K562 (cell line): Measurements from ENCODE around the gene HLA-DOA. TPM values are rescaled to one million over a fixed set of nuclear protein-coding genes. Genes with fewer than 3 reads are reported as not detected.

Source experiments
- ATF3 ChIP-seq, 2 experiments: fragments of 450-650 bp in 1 of 2; sonication (generic) in 1 of 2; formaldehyde crosslinking in 1 of 2; IDR thresholded peaks in 1 of 2; conservative IDR thresholded peaks in 1 of 2; 2 replicates each; pipeline versions ENCODE4 v1.6.1 to v1.8.1; 2016 to 2023; ENCODE audit warnings: mild to moderate bottlenecking in 2 of 2, moderate library complexity in 2 of 2, inconsistent platforms in 1 of 2, missing genetic modification reagents in 1 of 2
- CCAR2 ChIP-seq: fragments of 200-400 bp; formaldehyde crosslinking; IDR thresholded peaks from 2 replicates; pipeline ENCODE4 v1.6.1; 2017; ENCODE audit warnings: mild to moderate bottlenecking, low read depth, low read length
- CUX1 ChIP-seq: fragments of 200-800 bp; sonication (Bioruptor generic); IDR thresholded peaks from 2 replicates; pipeline ENCODE4 v1.6.1; 2016; ENCODE audit warnings: missing genetic modification characterization, missing compliant biosample characterization
- HBP1 ChIP-seq: fragments of 450-650 bp; formaldehyde crosslinking; IDR thresholded peaks from 2 replicates; pipeline ENCODE4 v1.4.0; 2022; ENCODE audit warnings: missing genetic modification characterization
- ILF3 ChIP-seq: fragments of 450-650 bp; IDR thresholded peaks from 2 replicates; pipeline ENCODE4 v1.6.1; 2018; ENCODE audit warnings: antibody characterized with exemption, mild to moderate bottlenecking, moderate library complexity, borderline replicate concordance
- L3MBTL2 ChIP-seq: fragments of 450-650 bp; IDR thresholded peaks from 2 replicates; pipeline ENCODE4 v1.6.1; 2016; ENCODE audit warnings: mild to moderate bottlenecking, moderate library complexity
- MTA1 ChIP-seq: fragments of 450-650 bp; IDR thresholded peaks from 2 replicates; pipeline ENCODE4 v1.6.1; 2017; ENCODE audit warnings: borderline replicate concordance
- TCF3 ChIP-seq: sonication (generic); formaldehyde crosslinking; IDR thresholded peaks from 2 replicates; pipeline ENCODE4 v1.4.0; 2020; ENCODE audit warnings: mild to moderate bottlenecking, missing genetic modification reagents
- XRCC3 ChIP-seq: fragments of 450-650 bp; IDR thresholded peaks from 2 replicates; pipeline ENCODE4 v1.6.1; 2017; ENCODE audit warnings: mild to moderate bottlenecking, moderate library complexity
- ZBTB11 ChIP-seq, 3 experiments: fragments of 200-800 bp in 1 of 3; fragments of 250-450 bp in 1 of 3; fragments of 450-650 bp in 1 of 3; sonication (Bioruptor Pico) in 1 of 3; sonication (Bioruptor generic) in 1 of 3; formaldehyde crosslinking in 1 of 3; IDR thresholded peaks; 2 replicates each; pipeline versions ENCODE4 v1.6.1 to v1.8.0; 2016 to 2022; ENCODE audit warnings: mild to moderate bottlenecking in 2 of 3, missing genetic modification characterization in 2 of 3, missing compliant biosample characterization in 1 of 3, moderate library complexity in 1 of 3
- ZNF586 ChIP-seq: fragments of 450-650 bp; formaldehyde crosslinking; conservative IDR thresholded peaks from 2 replicates; pipeline ENCODE4 v1.4.0; 2020; ENCODE audit warnings: mild to moderate bottlenecking, moderate library complexity
- ZNF740 ChIP-seq, 3 experiments: fragments of 200-800 bp in 1 of 3; sonication (Bioruptor generic) in 1 of 3; sonication (generic) in 1 of 3; formaldehyde crosslinking in 1 of 3; IDR thresholded peaks; 2 replicates each; pipeline versions ENCODE4 v1.6.1 to v1.8.0; 2016 to 2022; ENCODE audit warnings: mild to moderate bottlenecking in 2 of 3, missing compliant biosample characterization in 2 of 3, missing genetic modification characterization in 2 of 3, missing genetic modification reagents in 1 of 3
- polyA plus RNA-seq, 8 experiments: library from polyadenylated mRNA; depleted of rRNA in 4 of 8; stranded (reverse) in 5 of 8; unstranded in 3 of 8; fragments of >200 nt; fragmentation: Nextera tagmentation in 2 of 8; fragmentation: Illumina TruSeq in 1 of 8; extraction: Ambion mirVana in 2 of 8; extraction: Trizol in 1 of 8; gene quantifications; 2 replicates each; pipeline versions ENCODE4 v1.2.1 to v1.2.3, GENCODE V29; 2011 to 2014; ENCODE audit warnings: inconsistent platforms in 1 of 8, missing spikeins in 1 of 8
- total RNA-seq, 7 experiments: library from RNA; depleted of rRNA in 6 of 7; stranded (reverse); fragments of >200 nt in 6 of 7; fragmentation: Illumina TruSeq in 2 of 7; extraction: Trizol in 2 of 7; gene quantifications; 2 replicates each; pipeline versions ENCODE4 v1.2.1 to v1.2.3, GENCODE V29; 2011 to 2021; ENCODE audit warnings: low replicate concordance in 1 of 7

Gene HLA-DOA
- total and polyA plus RNA-seq, 9 of the 15 experiments (the other 6 are each of a cell fraction or from before 2014, with no cell fraction given) = 0.07 TPM; not detected in 8

GRCh38 chr6:32969685-32970412 lies 39.5 kb downstream of the HLA-DOA start (continued):
- no peak for TF ChIP-seq XRCC3
- peak; percentile 97 for TF ChIP-seq ATF3 (IDR thresholded peaks at IDR 0.05)
- peak; percentile 88 for TF ChIP-seq ATF3 (CRISPR knock-in tag; conservative IDR thresholded peaks at IDR 0.05)
- TF ChIP-seq ILF3 = no peak
- no peak; the same call in 1 of the 2 replicates for TF ChIP-seq HBP1
- TF ChIP-seq L3MBTL2 = peak; percentile 78
- TF ChIP-seq ZNF586 (CRISPR knock-in tag) = no peak
- 0 out of 2 replicates have a peak, but pooled peaks have one; percentile 14 for TF ChIP-seq MTA1
- TF ChIP-seq ZNF740 (CRISPR knock-in tag; IDR thresholded peaks at IDR 0.05) = 0 out of 2 replicates have a peak, but pooled peaks have one; percentile 5
- peak in 1 of 2 experiments; percentile 83; a peak in 2 of 4 replicates for TF ChIP-seq ZNF740 (tag; IDR thresholded peaks at IDR 0.05)
- TF ChIP-seq CUX1 (CRISPR knock-in tag) = no peak
- no peak for TF ChIP-seq ZBTB11 (CRISPR knock-in tag; IDR thresholded peaks at IDR 0.05)
- TF ChIP-seq TCF3 = peak; percentile 13; the same call in 1 of the 2 replicates
- no peak for TF ChIP-seq CCAR2
